ENCODE measurements around the gene VSNL1. TPM values are rescaled to one million over a fixed set of nuclear protein-coding genes. Genes with fewer than 3 reads are reported as not detected.

VSNL1 gene
- total RNA-seq, 1 donor from 2014 or later, result 0.13 TPM

DNA sequence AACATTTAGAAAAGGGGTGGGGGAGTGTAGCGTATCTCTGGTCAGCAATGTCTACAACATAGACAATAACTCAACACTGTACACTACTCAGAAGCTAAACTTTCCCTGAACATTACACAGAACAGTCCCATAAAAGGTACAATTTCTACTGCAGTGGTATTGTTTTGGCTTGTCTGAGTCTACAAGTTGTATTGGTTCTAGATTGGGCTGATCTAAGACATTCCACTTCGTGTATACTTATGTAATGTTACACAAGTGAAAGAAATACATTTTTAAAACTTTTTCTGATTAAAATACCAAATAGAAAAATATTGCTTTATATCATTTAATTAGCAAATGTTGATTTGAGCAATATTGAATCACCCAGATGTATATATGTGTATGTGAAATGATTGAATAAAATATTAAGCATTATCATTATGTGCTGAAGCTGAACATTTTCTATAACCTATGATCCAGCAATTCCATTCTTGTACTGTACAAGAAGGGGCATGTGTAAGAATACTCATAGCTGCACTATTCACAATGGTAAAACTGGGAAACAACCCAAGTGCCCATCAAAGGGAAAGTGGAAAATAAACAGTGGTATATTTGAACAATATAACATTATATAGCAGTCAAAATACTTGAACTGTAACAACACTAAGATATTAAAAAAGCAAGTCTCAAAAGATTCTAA is 52.4 kb downstream of the VSNL1 start:
- no peak for TF ChIP-seq CTCF (IDR thresholded peaks at IDR 0.05; ENCODE audit: insufficient read depth, low read length, poor library complexity, severe bottlenecking)
- Histone ChIP-seq H3K4me3 (ENCODE audit: low read depth, low read length) (no peak overlapping the region), H3K36me3 (ENCODE audit: control insufficient read depth, insufficient read depth, low read length) (no peaks in the 10 kb centered on the region), H3K27me3 (ENCODE audit: control insufficient read depth, insufficient read depth, low read length) (no peaks in the 10 kb centered on the region)
- no peak for DNase-seq (ENCODE audit: low read depth)

DNA sequence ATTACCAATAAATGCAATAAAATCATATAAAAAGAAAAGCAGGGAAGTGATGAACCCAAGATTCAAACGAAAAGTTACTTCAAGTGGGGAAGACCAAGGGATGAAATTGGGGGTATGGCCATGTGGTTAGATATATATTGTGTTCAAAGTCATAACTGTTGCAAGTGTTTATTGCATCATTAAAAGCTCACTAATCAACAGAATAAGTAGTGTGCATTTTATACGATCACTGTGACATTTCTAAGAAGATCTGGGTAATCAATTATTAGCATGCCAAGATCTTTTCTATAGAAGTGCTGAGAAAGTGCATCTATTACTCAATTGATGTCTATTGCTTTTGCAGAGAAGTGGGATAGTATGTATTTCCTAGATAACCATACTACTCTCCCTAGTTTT is 52.9 kb downstream of the VSNL1 start:
- no peak for TF ChIP-seq CTCF (IDR thresholded peaks at IDR 0.05; ENCODE audit: insufficient read depth, low read length, poor library complexity, severe bottlenecking)
- Histone ChIP-seq H3K36me3 (ENCODE audit: control insufficient read depth, insufficient read depth, low read length) (no peaks in the 10 kb centered on the region), H3K4me3 (ENCODE audit: low read depth, low read length) (no peak overlapping the region), H3K27me3 (ENCODE audit: control insufficient read depth, insufficient read depth, low read length) (no peaks in the 10 kb centered on the region)
- DNase-seq (ENCODE audit: low read depth), result no peak

DNA sequence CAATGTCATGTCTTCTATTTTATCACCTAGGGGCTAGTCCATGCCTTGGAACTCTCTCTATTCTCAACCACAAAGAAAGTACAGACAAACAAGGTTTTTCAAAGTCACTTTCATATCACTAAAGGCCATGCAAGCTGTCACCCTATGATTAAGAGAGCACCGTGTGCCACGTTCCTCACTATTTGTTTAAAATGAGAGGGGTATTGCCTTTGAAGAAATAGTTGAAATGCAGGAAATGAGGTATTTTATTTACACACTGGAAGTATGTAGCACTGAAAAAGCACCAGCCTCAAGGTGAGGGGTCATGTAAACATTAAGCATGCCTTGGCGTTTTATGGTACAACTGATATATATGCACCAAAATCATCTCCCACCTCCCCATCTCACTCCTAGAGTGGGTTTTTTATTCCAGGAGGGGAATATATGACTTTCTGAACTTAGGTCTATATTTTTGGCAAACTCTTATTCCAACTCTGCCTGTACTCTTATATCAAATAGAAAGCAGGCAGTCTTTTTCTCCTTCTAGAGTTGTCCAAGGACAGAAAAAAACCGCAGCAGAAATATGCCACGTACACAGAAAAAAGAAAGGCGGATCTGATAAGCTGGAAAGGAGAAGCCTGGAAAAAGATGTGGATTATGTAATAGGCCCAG is 53.5 kb downstream of the VSNL1 start:
- no peaks in the 10 kb centered on the region for H3K27me3 ChIP-seq (ENCODE audit: control insufficient read depth, insufficient read depth, low read length)
- DNase-seq (ENCODE audit: low read depth), result no peak
- no peaks in the 10 kb centered on the region for H3K36me3 ChIP-seq (ENCODE audit: control insufficient read depth, insufficient read depth, low read length)
- H3K4me3 ChIP-seq (ENCODE audit: low read depth, low read length), result no peak overlapping the region
- TF ChIP-seq CTCF (IDR thresholded peaks at IDR 0.05; ENCODE audit: insufficient read depth, low read length, poor library complexity, severe bottlenecking), result no peak

DNA sequence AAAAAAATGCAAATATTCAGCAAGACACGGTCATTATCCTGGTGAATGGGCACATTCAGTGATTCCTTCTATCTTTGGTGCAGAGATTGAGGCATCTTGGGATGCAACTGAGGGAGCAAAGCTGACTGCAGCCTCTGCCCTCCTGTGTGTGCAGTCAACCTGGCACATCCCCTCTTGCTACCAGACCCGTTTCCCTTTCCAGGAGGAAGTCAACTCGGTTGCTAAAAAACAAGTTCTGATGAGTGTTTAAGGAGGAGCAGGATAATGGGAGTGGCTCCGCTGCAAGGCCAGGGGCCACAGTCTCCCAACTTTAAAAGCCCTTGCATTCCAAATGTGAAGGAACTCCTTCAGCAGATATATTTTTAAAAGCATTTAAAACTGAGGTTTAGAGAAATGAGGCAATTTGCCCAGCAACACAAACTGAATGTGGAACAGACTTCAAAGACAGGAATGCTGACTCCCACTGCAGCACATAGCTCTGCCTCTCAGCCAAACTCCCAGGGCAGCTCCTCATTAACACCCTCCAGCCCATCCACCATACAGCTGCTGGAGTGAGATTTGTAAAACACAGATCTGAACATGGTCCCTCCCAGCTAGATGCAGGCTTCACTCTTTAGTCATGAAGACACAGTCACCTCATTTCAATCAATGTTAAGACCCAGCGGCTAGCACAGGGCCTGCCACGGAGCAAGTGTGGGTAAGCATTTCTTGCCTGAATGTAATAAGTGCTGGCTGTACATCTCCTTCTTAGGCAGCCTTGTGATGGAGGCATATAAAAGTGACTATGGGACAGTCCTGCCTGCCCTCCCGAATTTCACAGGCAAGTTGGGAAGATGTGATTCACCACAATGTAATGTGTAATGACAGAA is 54.3 kb downstream of the VSNL1 start:
- no peak overlapping the region for H3K4me3 ChIP-seq (ENCODE audit: low read depth, low read length)
- no peak for TF ChIP-seq CTCF (IDR thresholded peaks at IDR 0.05; ENCODE audit: insufficient read depth, low read length, poor library complexity, severe bottlenecking)
- DNase-seq (ENCODE audit: low read depth), result no peak
- no peaks in the 10 kb centered on the region for H3K27me3 ChIP-seq (ENCODE audit: control insufficient read depth, insufficient read depth, low read length)
- no peaks in the 10 kb centered on the region for H3K36me3 ChIP-seq (ENCODE audit: control insufficient read depth, insufficient read depth, low read length)

GRCh38 chr2:17599617-17600016 is 59.1 kb downstream of the VSNL1 start:
- Histone ChIP-seq H3K4me3 (ENCODE audit: low read depth, low read length) (no peak overlapping the region), H3K27me3 (ENCODE audit: control insufficient read depth, insufficient read depth, low read length) (no peaks in the 10 kb centered on the region), H3K36me3 (ENCODE audit: control insufficient read depth, insufficient read depth, low read length) (no peaks in the 10 kb centered on the region)
- TF ChIP-seq CTCF (IDR thresholded peaks at IDR 0.05; ENCODE audit: insufficient read depth, low read length, poor library complexity, severe bottlenecking), result no peak
- DNase-seq (ENCODE audit: low read depth), result no peak
